ENCODE measurements around the gene MBD2.

GRCh38 chr18:54117853-54118773, 106.4 kb downstream of the MBD2 start:
- TF ChIP-seq CTCF (IDR thresholded peaks at IDR 0.05) (no peak), POLR2AphosphoS5 (IDR thresholded peaks at IDR 0.05; ENCODE audit: low read depth, low read length) (no peak), REST (IDR thresholded peaks at IDR 0.05; ENCODE audit: insufficient read depth in 1 of 2, low read depth in 2 of 2, low read length in 1 of 2) (no peak)
